ENCODE measurements around the gene TBX20. TPM values are rescaled to one million over a fixed set of nuclear protein-coding genes. Genes with fewer than 3 reads are reported as not detected.

The TBX20 gene
- total and polyA plus RNA-seq, 2 of the 13 experiments (the other 11 are each of a cell fraction or from before 2014, with no cell fraction given), result not detected

- Histone ChIP-seq H3K27me3 (ENCODE audit: control insufficient read depth in 1 of 2, insufficient read depth in 2 of 2, low read length in 2 of 2) (no peaks in the 10 kb centered on the region), H3K36me3 (replicated peaks in 1 of 2; ENCODE audit: control insufficient read depth in 1 of 2, insufficient read depth in 2 of 2, low read length in 2 of 2) (no peaks in the 10 kb centered on the region), H3K9me3 (ENCODE audit: low read length) (no peaks in the 10 kb centered on the region), H4K20me1 (ENCODE audit: insufficient read depth, low read length) (no peaks in the 10 kb centered on the region), H2AFZ (ENCODE audit: low read length) (no peak overlapping the region), H3K4me1 (ENCODE audit: insufficient read depth, low read length) (no peaks in the 10 kb centered on the region), H3K27ac (ENCODE audit: extremely low read length, insufficient read depth, low read length) (no peak overlapping the region), H3K79me2 (ENCODE audit: insufficient read depth, low read length) (no peaks in the 10 kb centered on the region), H3K4me3 (replicated peaks in 1 of 3; ENCODE audit: insufficient read depth in 1 of 3, low read depth in 2 of 3, low read length in 3 of 3) (no peak overlapping the region), H3K4me2 (ENCODE audit: low read depth, low read length) (no peak overlapping the region), H3K9ac (ENCODE audit: insufficient read depth, low read depth, low read length) (no peak overlapping the region)
- WGBS (ENCODE audit: low lambda C conversion rate), result 29% methylated on average over 3 of the region's 6 CpGs
- ATAC-seq (no peak), DNase-seq (ENCODE audit: low spot score) (no peak), FAIRE-seq (no peak)
- POLR2A ChIA-PET, result no interaction called here
- in situ Hi-C loops (cut with HindIII; ENCODE audit: extremely low pct_ligation_motif_present, low pct_unique_long_range_greater_than_20kb) (no loop called here), intact Hi-C loops (cut with micrococcal nuclease; ENCODE audit: unreplicated experiment) (no loop called here)
- TF ChIP-seq ZNF550 (CRISPR knock-in tag; IDR thresholded peaks at IDR 0.05; ENCODE audit: borderline replicate concordance) (no peak), ZNF232 (CRISPR knock-in tag; IDR thresholded peaks at IDR 0.05; ENCODE audit: borderline replicate concordance) (no peak), ZNF562 (CRISPR knock-in tag; IDR thresholded peaks at IDR 0.05; ENCODE audit: borderline replicate concordance) (no peak), ZBTB49 (CRISPR knock-in tag; IDR thresholded peaks at IDR 0.05; ENCODE audit: borderline replicate concordance) (no peak), ZFYVE20 (CRISPR knock-in tag; IDR thresholded peaks at IDR 0.05; ENCODE audit: borderline replicate concordance, low read depth) (no peak), ZNF770 (CRISPR knock-in tag; IDR thresholded peaks at IDR 0.05) (no peak), PHF20 (CRISPR knock-in tag; IDR thresholded peaks at IDR 0.05) (no peak), SRSF1 (optimal IDR thresholded peaks at IDR 0.05; ENCODE audit: low read depth, low read length) (no peak), E2F5 (CRISPR knock-in tag; conservative IDR thresholded peaks at IDR 0.05) (no peak), ZBTB3 (CRISPR knock-in tag; IDR thresholded peaks at IDR 0.05; ENCODE audit: borderline replicate concordance, low read depth) (no peak), ZMAT5 (CRISPR knock-in tag; IDR thresholded peaks at IDR 0.05; ENCODE audit: borderline replicate concordance, low read depth) (no peak), ZNF446 (CRISPR knock-in tag; IDR thresholded peaks at IDR 0.05) (no peak), ZBTB43 (CRISPR knock-in tag; conservative IDR thresholded peaks at IDR 0.05) (no peak), ZNF660 (CRISPR knock-in tag; IDR thresholded peaks at IDR 0.05; ENCODE audit: borderline replicate concordance, low read depth) (no peak), ZNF746 (CRISPR knock-in tag; IDR thresholded peaks at IDR 0.05) (no peak), ZNF672 (CRISPR knock-in tag; IDR thresholded peaks at IDR 0.05) (no peak), ZNF83 (CRISPR knock-in tag; IDR thresholded peaks at IDR 0.05; ENCODE audit: borderline replicate concordance) (no peak)
- no TSS peak for BruUV-seq (replicated peaks)
- CTCF ChIA-PET (ENCODE audit: low intra/inter-chr PET ratio, low total read pairs), result no interaction called here
Observed at GRCh38 chr7:35289376-35289775, 35.5 kb upstream of the TBX20 start.
